Measurements from ENCODE around the gene OLFML3. TPM values are rescaled to one million over a fixed set of nuclear protein-coding genes. Genes with fewer than 3 reads are reported as not detected.
A peak's percentile ranks its signal among the peaks of the same experiment; 100 is the strongest.

OLFML3 gene
- total and polyA plus RNA-seq, 7 donors, result 6.4 to 15.8 (median 9.9) TPM

- ATAC-seq, result peak in 1 of 4 donors; percentile 51
- intact Hi-C loops (cut with DNase I), result loop anchor here in 1 of 2 donors (2.0 kb wide), 1 partner anchor 32 kb away; no protein-coding TSS in a partner anchor
- no peaks in the 10 kb centered on the region for H3K27me3 ChIP-seq (ENCODE audit: insufficient read depth in 3 of 3, low read length in 2 of 3)
- 88 to 93% (median 91%) methylated on average over 2 of the region's 2 CpGs for WGBS, 3 donors
- no peak for DNase-seq
- H3K4me1 ChIP-seq, result peaks cover 53% of the 10 kb centered on the region
- no peak overlapping the region for H3K4me3 ChIP-seq
- H3K27ac ChIP-seq, result peak overlapping the region; percentile 82
- no peak for TF ChIP-seq CTCF (IDR thresholded peaks at IDR 0.05)
- no peaks in the 10 kb centered on the region for H3K36me3 ChIP-seq (ENCODE audit: insufficient read depth in 1 of 2, low read depth in 1 of 2)
- H3K9me3 ChIP-seq, result no peaks in the 10 kb centered on the region
Observed at GRCh38 chr1:114022877-114023276, 43.6 kb downstream of the OLFML3 start.

GRCh38 chr1:114023377-114023776 lies 44.1 kb downstream of the OLFML3 start:
- ATAC-seq, result no peak
- peak overlapping the region; percentile 82 for H3K27ac ChIP-seq
- H3K27me3 ChIP-seq (ENCODE audit: insufficient read depth in 3 of 3, low read length in 2 of 3), result no peaks in the 10 kb centered on the region
- no peak overlapping the region for H3K4me3 ChIP-seq
- peaks cover 54% of the 10 kb centered on the region for H3K4me1 ChIP-seq
- no peaks in the 10 kb centered on the region for H3K36me3 ChIP-seq (ENCODE audit: insufficient read depth in 1 of 2, low read depth in 1 of 2)
- intact Hi-C loops (cut with DNase I), result loop anchor here in 1 of 2 donors (2.0 kb wide), 1 partner anchor 33 kb away; no protein-coding TSS in a partner anchor
- 58 to 84% (median 68%) methylated on average over 6 of the region's 6 CpGs for WGBS, 3 donors
- no peak for DNase-seq
- no peak for TF ChIP-seq CTCF (IDR thresholded peaks at IDR 0.05)
- no peaks in the 10 kb centered on the region for H3K9me3 ChIP-seq

- ATAC-seq (peak; percentile 34 to 63 (median 53)), DNase-seq (peak in 1 of 2 donors; percentile 58)
- intact Hi-C loops (cut with DNase I), result no loop called here
- H3K36me3 ChIP-seq (ENCODE audit: insufficient read depth in 1 of 2, low read depth in 1 of 2), result no peaks in the 10 kb centered on the region
- H3K27ac ChIP-seq, result peak overlapping the region; percentile 82
- H3K4me3 ChIP-seq, result no peak overlapping the region
- TF ChIP-seq CTCF (IDR thresholded peaks at IDR 0.05), result no peak
- no peaks in the 10 kb centered on the region for H3K27me3 ChIP-seq (ENCODE audit: insufficient read depth in 3 of 3, low read length in 2 of 3)
- no peaks in the 10 kb centered on the region for H3K9me3 ChIP-seq
- 24 to 42% (median 28%) methylated on average over 6 of the region's 6 CpGs for WGBS, 3 donors
- H3K4me1 ChIP-seq, result peaks cover 54% of the 10 kb centered on the region
Observed at GRCh38 chr1:114024049-114024448, 44.8 kb downstream of the OLFML3 start.

- Histone ChIP-seq H3K27me3 (ENCODE audit: insufficient read depth in 3 of 3, low read length in 2 of 3) (no peaks in the 10 kb centered on the region), H3K4me3 (no peak overlapping the region), H3K4me1 (peaks cover 54% of the 10 kb centered on the region), H3K9me3 (no peaks in the 10 kb centered on the region), H3K36me3 (ENCODE audit: insufficient read depth in 1 of 2, low read depth in 1 of 2) (no peaks in the 10 kb centered on the region), H3K27ac (peak overlapping the region; percentile 86)
- TF ChIP-seq CTCF (IDR thresholded peaks at IDR 0.05), result no peak
- WGBS, 3 donors, result 82 to 93% (median 88%) methylated on average over 5 of the region's 5 CpGs
- DNase-seq (no peak), ATAC-seq (peak; percentile 24 to 60 (median 48))
- intact Hi-C loops (cut with DNase I), result loop anchor here in 1 of 2 donors (5.0 kb wide), 1 partner anchor 44 kb away; no protein-coding TSS in a partner anchor
Observed at GRCh38 chr1:114025609-114026401, 46.5 kb downstream of the OLFML3 start.
